GM21529 (cell line): ENCODE data around the gene CFAP97D2.
"Not testable (repeated sequence)": the region's sequence is repeated elsewhere in the genome, so short reads cannot be mapped to it uniquely, and the experiment has no call there.

Source experiments
- ATAC-seq: cut with Tn5 transposase; IDR thresholded peaks from one replicate; pipeline ENCODE4 v1.9.1; 2021; ENCODE audit not compliant: unreplicated experiment

The CFAP97D2 gene

DNA sequence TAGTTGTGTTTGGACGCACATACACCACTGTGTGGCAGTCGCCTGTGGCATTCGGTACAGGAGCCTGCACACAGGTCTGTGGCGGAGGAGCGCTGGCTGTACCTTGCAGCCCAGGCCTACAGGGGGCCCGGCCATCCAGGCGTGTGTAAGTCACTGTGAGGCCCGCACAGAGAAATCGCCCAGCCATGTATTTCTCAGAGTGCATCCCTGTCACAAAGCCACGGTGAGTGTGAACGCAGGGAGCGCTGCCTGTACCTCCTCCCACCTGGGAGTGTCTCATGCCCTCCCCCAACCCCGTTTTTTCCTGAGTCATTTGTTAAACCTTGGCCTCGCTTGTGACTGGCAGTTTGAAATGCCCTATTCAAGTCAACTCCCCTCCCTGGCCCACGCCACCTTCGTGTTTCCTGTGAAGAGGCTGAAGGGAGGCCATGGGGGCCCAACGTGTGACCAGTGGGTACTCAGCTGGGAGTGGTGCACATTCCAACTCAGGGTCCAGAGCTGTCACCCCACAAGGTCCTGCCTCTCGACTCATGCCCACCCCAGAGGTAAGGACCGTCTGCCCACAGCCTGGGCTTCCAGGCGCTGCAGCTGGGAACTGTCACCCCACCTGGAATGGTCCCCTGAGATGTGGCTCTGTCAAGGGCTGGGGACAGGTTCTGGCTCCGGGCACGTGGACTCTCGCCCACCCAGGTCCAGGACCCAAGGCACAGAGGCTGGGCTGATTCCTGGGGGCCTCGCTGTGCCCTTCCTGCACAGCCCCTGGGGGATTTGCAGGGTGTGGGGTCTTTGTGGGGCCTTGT is 35.1 kb upstream of the CFAP97D2 start:
- peak; percentile 43 for ATAC-seq

DNA sequence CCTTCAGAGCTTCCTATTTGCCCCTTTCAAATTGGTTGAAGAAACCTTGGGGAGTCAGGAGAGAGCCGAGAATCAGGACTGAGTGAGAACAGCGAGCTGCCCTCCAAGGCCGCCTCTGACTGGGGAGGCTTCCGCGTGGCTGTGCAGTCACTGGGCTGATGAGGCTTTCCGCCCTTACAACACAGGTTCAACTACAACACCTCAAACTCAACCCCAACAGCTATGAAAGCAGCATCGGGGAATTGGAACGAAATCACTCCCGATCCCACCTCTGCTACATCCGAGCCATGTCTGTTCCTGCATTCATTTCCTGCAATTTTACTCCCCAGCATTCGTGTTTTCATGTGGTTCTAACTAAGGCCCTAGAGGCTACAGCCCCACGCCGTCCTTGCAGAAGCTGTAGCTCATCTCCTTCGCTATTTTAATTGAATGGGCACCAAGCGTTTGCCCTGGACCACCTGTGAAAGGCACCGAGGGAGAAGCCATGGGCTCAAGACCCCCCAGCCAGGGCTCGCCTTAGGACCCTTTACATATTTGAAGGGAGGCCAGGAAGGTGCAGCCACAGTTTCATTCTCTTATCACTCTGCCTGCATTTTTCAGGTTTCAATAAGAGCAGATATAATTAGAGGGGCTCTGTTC is 34.3 kb upstream of the CFAP97D2 start:
- no peak for ATAC-seq

DNA sequence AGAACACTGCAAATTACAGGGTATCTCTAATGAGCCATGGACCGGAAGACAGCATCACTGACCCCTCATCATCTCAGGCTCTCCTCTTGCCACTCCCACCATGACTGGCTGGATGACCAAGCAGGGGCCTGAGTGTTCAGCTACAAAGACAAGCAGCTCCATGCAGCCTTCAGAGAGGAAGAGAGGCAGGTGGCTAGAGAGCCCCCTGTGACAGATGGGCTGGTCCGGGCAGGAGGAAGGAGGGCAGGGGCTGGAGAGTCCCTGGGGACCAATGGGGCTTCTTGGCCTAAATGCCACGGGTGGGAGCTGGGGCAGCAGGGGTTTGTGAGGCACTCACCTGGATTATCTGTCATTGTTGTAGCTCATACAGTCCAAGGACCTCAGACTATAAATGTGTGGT is 33.8 kb upstream of the CFAP97D2 start:
- ATAC-seq = no peak

DNA sequence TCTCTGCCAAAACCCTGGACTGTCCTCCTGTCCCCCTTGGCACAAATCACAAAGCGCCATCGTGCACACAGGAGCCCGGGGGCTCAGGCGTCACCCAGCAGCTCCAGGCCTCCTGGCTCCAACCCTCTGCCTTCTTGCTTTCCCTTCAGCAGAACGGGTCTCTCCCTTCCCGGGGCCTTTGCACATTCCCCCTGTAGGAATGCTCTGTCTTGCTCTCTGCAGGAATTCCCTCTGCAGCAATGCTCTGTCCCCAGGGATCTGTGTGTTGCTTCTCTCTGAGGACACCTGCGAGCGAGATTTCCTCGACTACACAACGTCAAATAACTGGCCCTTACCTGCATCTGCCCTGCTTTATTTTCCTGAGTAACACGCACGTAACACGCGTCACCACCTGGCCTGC is 33.3 kb upstream of the CFAP97D2 start:
- ATAC-seq = no peak

DNA sequence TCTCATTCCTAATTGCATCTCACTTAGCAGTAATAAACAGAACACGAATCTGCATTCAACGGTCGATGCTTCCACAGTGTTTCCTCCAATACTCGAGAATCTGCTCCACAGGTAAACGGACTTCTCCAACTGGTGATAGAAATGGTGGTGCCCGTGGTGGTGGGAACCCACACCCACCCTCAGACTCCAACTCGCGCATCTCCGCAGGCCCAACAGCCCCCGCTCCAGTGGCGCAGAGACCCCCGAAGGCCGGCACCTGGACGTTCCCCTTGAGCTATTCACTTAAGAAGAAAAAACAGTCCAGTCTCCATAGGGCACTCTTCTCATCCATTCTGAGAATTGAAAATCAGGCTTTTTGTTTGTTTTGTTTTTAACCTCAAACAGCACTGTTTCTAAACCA is 32.9 kb upstream of the CFAP97D2 start:
- ATAC-seq = no peak

DNA sequence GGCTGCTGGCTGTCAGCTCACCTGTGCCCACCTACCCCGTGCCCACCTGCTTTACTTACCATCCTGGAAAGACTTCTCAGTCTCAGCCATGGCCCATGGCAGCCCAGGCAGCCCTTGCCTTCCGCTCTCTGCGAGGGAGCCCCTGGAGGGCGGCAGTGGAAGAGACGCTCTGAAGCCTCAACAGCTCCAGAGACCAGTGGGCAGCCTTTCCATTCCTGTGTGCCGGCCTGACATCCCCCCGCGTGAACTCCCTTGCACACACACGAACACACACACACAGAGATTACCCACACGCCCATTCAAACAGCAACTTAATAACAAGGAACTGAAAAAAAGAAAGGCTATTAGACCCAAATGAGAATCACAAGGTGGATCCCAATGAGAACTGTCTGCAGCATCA is 32.4 kb upstream of the CFAP97D2 start:
- no peak for ATAC-seq

DNA sequence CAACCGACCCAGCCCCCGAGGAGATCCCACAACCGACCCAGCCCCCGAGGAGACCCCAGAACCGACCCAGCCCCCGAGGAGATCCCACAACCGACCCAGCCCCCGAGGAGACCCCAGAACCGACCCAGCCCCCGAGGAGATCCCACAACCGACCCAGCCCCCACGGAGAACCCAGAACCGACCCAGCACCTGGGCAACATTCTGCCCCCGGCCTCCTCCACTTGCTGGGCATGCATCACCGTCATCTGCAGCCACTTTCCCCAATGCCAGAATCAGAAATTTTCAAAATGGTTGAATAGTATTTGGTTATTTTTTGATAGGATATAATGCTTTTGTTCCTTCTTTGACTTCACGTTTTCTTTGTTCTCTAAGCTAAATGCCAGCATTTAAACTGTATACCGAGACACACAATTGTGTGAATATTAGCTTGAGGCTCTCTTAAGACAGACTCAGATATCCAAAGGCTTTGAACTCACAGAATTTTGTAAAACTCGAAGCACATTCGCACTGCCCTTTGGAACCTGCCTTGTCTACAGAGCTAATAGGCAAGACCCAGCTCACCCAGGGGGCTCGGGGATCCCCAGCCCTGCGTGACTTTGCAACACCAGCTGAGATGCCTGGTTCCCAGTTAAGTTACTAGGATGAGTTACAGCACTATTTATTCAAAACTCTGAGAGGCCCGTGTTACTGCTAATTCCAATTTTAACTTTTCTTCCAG is 31.1 kb upstream of the CFAP97D2 start:
- no peak for ATAC-seq

DNA sequence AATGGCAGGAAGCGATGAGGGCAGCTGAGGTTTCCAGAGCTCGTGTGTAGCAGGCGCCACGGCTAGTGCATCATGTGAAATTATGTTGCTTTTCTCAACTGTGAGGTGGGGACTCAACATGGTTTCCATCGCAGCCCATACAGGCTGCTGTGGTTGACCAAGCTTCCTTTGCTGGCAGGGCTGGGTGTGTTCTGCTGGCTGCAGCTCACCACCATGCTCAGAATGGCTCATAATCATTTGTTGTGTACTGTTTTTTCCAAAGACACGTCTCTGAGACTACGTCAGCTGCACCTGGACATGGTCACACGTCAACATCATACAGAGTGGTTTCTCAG is 30.6 kb upstream of the CFAP97D2 start:
- peak; percentile 89 for ATAC-seq

DNA sequence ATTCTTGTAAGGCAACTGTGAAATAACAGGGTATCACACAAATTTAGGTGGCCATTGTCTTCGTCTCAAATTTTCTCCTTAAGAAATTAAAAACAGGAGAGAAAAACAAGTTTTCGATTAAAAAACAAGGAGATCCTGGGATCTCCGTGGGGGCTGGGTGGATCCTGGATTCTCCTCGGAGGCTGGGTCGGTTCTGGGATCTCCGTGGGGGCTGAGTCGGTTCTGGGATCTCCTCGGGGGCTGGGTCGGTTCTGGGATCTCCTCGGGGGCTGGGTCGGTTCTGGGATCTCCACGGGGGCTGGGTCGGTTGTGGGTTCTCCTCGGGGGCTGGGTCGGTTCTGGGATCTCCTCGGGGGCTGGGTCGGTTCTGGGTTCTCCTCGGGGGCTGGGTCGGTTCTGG is 30.2 kb upstream of the CFAP97D2 start:
- ATAC-seq = not testable (repeated sequence)

DNA sequence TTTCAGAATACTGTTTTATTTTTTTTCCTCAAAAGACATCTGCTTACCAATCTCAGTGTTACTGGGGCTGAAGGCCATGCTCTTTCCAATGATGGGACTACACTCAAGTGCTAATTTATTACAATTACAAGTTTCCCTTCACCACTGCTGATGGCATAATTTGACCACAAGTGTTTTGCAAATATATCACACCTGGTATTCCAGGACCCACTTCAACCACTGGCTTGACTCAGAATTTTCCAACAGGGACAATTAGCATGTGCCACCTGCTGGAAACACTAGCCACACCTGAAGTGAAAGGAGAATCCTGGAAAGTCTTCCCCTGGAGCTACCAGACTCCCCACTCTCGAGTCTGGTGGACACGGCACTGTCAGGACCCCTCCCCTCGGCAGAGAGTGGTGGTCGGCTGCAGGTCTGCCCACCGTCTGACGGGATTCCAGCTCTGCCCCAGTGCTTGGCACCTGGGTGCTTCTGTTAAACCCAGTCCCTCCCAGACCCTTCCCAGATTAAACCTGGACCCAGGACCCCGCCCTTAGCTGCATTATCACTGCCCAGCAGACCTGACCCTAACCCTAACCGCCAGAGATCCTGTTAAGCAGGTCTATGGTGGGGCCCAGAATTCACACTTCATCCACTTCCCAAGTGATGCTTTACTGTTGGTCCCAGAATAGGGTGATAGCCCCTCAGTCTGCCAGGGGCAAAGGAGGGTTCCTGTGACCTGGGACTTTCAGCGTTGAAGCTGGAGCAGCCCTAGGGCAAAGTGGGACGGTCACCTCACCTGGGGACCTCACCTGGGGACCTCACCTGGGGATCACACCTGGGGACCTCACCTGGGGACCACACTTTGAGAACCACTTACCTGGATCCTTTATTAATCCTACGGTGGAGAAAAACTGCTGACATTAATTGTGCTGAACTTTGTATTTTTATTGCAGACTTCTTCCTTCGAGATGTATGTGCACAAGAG is 29.0 kb upstream of the CFAP97D2 start:
- ATAC-seq = no peak

DNA sequence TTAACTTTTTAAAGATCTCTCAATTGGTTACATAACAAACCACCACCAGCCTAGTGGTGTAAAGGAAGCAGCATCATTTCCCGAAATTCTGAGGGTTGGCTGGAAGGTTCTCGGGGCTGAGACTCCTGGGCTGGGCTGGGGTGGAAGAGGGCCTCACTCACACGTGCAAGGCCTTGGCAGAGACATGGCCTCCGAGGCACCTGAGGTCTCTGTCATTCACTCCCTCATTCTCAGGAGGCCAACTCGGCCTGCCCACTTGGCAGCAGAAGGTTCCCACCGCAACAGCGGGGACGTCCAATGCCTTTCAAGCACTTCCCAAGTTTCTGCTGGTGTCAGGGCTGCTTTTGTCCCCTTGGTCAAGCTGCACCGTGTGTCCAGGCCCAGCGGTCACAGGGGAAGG is 28.0 kb upstream of the CFAP97D2 start:
- no peak for ATAC-seq

DNA sequence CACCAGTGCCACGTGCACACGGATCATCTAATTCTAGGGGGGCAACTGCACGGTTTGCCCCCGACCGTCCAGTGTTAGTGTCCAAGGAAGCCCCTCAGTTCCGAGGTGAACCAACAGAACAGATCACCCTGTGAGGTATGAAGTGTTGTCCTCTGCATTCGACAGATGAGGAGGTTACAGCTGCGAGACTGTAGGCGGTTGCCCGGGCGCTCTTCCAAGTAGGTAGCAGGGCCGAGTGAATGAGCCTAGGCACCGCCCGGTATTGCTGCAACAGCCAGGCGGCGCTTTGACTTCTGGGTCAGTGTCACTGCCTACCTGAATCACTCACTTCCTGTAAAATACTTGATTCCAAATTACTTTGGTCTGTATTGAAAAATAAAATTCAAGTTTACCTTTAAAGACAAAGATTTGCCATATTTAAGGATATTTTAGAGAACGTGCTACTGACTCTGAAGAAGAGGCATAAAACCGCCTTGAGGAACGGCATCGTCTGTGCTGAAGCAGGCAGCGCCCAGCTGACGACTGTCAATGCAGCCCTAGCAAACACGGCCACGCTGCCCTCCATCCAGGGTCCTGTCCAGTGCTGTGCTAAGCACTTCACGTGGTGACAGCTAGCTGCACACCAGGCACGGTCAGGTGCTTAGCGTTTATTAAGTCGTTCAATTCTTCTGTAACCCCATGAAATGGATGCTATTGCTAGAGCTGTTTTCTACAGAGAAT is 27.3 kb upstream of the CFAP97D2 start:
- ATAC-seq = no peak

DNA sequence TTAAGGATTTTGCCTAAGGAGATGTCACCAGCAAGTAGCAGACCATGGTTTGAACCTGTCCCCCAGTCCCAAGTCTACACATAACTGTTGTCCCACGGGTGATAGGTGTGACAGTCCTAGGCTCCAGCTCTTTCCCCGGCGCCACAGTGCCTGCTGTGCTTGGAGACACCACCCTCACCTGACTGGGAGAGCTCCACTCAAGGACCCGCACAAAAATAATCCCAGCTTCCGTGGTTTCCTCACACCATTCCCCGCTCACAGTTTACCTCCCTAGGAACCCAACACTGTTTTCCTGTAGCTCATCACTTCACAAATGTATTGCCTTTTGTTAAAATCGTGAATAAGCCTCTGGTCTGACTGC is 26.8 kb upstream of the CFAP97D2 start:
- ATAC-seq = no peak

DNA sequence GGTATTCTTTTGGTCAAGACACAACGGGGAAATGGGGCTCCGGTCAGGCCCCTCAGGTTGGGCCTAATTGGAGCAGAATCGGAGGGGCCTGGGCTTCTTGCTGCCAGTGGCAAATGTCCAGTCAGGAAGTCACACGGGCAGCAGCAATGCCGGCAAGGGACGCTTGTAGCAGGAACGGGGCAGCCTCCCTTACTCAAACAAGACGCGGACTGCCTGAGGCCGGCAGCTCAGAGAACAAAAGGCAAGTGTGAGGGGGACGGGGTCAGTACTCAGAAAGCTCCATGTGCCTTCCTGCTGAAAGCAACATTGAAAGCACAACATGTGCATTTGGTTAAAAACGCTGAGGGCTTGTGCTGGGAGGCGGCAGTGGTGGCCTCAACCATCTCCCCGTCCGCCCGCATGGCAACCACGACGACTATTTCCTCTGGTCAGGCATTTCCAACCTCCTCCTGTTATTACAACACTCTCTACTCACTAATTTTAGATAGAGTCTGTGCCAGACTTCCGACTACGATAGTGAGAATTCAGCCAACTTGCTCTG is 26.2 kb upstream of the CFAP97D2 start:
- ATAC-seq = no peak

DNA sequence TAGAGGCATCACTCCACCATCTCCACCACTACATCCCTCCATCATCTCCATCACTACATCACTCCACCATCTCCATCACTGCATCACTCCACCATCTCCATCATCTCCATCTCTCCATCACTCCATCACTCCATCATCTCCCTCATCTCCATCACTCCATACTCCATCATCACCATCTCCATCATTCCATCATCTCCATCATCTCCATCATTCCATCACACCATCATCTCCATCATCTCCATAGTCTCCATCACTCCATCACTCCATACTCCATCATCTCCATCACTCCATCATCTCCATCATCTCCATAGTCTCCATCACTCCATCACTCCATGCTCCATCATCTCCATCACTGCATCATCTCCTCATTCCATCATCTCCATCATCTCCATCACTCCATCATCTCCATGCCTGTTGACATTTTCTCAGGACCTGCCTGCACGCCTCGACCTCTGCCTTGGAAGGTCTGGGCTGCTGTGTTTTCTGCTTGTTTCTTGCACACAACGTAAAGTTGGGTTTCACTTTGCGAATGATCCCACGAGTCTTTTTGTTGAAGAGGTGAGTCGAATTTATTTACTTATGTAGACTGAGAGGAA is 25.5 kb upstream of the CFAP97D2 start:
- no peak for ATAC-seq

DNA sequence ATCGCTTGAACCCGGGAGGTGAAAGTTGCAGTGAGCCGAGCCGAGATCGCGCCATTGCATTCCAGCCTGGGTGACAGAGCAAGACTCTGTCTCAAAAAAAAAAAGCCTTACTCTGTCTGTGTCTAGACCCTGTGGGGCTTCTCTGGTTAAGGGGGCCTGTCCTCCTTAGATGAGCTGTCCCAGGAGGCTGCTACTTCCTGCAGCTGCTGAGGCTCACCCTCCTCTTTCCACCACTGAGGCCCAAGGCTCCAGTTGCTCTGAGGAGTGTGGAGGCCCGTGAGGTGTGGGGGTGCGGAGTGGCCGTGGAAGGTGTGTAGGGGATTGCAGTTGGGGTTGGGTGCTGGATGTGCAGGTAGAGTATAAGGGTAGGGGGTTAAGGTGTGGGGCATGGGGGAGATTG is 24.6 kb upstream of the CFAP97D2 start:
- no peak for ATAC-seq

DNA sequence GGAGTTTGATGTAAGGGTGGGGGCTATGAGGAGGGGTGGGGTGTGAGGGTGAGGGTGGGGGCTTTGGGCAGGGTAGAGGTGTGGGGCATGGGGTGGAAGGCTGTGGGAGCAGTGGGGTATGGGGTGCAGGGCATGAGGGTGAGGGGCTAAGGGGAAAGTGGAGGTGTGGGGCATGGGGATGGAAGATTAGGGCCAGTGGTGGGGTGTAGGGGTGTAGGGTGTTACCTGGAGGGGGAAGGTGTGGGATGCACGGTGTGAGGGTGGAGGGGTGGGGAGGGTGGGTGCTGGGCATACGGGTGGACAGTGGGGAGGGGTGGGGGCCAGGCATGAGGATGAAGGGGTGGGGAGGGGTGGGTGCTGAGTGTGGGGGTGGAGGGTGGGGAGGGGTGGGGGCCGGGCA is 23.7 kb upstream of the CFAP97D2 start:
- ATAC-seq = no peak

DNA sequence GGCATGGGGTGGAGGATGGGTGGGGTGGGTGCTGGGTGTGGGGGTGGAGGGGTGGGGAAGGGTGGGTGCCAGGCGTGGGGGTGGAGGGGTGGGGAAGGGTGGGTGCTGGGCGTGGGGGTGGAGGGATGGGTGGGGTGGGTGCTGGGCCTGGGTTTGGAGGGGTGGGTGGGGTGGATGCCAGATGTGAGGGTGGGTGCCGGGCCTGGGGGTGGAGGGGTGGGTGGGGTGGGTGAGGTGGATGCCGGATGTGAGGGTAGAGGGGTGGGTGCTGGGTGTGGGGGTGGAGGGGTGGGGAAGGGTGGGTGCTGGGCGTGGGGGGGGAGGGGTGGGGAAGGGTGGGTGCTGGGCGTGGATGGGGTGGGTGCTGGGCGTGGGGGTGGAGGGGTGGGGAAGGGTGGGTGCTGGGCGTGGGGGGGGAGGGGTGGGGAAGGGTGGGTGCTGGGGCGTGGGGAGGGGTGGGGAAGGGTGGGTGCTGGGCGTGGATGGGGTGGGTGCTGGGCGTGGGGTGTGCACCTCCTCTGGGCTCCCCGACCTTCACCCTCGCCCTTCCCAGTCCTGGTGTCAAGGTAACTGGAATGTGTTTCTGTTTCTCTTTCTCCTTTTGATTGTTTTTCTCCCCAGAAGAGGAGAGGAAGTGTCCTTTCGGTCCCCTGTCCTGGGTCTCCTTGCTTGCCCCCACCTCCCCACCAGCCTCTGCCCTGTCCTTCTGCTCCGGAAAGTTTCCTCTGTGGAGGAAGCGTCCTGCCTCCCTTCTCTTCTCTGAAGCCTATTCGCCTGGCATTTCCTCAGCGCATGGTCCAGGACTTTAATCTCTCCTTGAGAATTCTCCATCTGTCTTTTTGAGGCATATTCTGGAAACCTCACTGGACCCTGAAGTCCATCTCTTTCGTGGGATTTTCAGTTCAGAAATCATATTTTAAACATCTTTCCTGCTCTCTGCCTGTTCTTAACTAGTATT is 22.9 kb upstream of the CFAP97D2 start:
- no peak for ATAC-seq
